Amniotic epithelial cell (primary cell): Measurements from ENCODE around the gene FAHD2A.
"Not testable (repeated sequence)": the region's sequence is repeated elsewhere in the genome, so short reads cannot be mapped to it uniquely, and the experiment has no call there.

Experiments
- DNase-seq: peaks from one replicate; pipeline ENCODE4 v3.0.0-alpha.2; 2010; ENCODE audit warnings: low read depth

FAHD2A gene

DNA sequence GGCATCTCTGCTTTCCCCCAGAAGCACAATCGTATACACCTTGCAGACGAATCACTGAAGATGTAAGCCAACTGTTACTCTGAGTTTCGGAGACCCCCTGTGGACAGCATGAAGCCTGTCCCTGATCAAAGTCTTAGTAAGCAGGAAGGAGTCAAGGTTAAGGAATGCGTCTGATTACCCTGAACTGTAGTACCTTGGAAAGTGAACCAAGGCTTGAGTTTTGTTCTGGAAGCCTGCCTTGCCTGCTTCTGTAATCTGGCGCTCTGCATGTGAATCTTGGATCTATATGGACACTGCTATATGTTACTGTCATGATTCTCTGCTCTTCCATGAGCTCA, 33.3 kb downstream of the FAHD2A start:
- not testable (repeated sequence) for DNase-seq

DNA sequence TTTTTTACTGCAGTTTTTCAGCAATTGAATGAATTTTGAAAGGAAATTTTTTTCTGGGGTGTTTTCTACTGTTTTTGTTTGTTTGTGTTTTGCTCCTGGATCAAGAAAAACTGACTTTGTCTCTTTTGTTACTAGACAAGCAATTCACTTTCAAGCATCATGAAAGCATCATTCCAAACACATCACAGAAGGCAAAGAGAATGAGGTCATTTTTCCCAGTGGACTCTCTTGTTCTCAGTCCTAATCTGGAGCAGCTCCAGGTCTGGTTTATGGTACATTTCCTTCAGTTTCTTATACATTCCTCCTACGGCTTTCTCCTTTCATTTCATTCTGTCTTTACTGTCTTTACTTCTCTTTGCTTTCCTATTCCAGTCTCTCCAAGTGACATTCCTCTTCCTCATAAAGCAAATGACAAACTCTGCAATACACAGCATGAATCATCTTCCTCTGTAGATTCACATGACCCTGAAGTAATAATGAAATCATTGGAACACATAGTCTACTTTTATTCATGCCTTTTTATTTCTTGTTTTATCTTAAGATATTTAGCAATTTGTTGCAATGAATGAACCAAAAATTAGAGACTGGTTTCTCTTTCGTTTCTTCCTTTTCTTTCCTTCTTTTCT, 40.1 kb downstream of the FAHD2A start:
- not testable (repeated sequence) for DNase-seq

DNA sequence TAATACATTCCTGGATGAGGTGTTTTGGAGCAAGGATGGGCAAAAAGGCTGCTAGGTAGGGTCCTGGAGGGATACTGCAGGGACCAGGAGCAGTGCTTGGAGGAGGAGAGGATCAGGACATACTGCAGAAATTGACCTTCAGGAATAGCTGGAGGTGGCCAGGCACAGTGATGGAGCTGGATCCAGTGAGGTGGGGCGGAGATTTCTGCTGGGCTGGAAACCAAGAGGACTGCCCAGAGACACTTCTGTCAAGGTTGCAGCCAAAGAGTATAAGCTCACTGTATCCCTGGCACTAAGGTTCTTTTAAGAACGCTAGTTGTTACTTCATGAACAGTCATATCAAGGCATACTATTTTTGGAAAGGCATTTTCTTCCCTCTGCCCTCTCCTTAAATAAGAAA, 42.8 kb downstream of the FAHD2A start:
- DNase-seq: not testable (repeated sequence)

DNA sequence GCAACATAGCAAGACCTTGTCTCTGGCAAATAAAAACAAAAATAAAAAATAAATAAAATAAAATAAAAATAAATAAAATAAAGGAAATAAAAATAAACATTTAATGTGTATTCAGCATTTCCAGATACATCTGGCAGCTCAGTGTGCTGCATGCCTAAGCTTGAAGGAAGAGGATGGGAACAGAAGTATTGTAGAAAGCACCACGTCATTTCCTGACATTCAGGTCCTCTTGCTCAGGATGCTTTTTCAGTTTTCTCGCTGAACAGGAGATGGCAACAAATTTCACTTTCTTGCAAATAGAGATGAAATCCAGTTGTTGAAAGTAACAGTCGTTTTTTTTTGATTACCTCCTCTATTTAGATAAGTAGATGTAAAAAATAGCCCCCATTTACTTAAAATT, 60.8 kb downstream of the FAHD2A start:
- not testable (repeated sequence) for DNase-seq
